Inflammatory macrophage (primary cell): ENCODE measurements around the gene PIGK.

ENCODE experiments used
- DNase-seq, 2 donors: peaks; one replicate each; pipeline ENCODE4 v3.0.0-alpha.2; 2020 to 2022

Gene PIGK

GRCh38 chr1:77096496-77097255 lies 122.6 kb downstream of the PIGK start:
- DNase-seq, result no peak

GRCh38 chr1:77095236-77095635 lies 124.0 kb downstream of the PIGK start:
- no peak for DNase-seq

- DNase-seq, result no peak
Observed at GRCh38 chr1:77089756-77090155, 129.5 kb downstream of the PIGK start.

GRCh38 chr1:77085109-77085508 lies 134.1 kb downstream of the PIGK start:
- DNase-seq, result no peak

GRCh38 chr1:77084457-77084856 lies 134.8 kb downstream of the PIGK start:
- DNase-seq, result no peak

- DNase-seq, result no peak
Observed at GRCh38 chr1:77081834-77082233, 137.4 kb downstream of the PIGK start.

- peak in 1 of 2 donors; percentile 11 for DNase-seq
Observed at GRCh38 chr1:77076759-77077158, 142.5 kb downstream of the PIGK start.

- no peak for DNase-seq
Observed at GRCh38 chr1:77068013-77068412, 151.2 kb downstream of the PIGK start.

- no peak for DNase-seq
Observed at GRCh38 chr1:77065693-77066342, 153.4 kb downstream of the PIGK start.

- no peak for DNase-seq
Observed at GRCh38 chr1:77064246-77064645, 155.0 kb downstream of the PIGK start.

- DNase-seq, result no peak
Observed at GRCh38 chr1:77063118-77063517, 156.1 kb downstream of the PIGK start.

- no peak for DNase-seq
Observed at GRCh38 chr1:77061162-77061561, 158.1 kb downstream of the PIGK start.

GRCh38 chr1:77060000-77060399 lies 159.2 kb downstream of the PIGK start:
- DNase-seq, result peak; percentile 9 to 13

GRCh38 chr1:77057994-77058585 lies 161.1 kb downstream of the PIGK start:
- no peak for DNase-seq

GRCh38 chr1:77056525-77056924 lies 162.7 kb downstream of the PIGK start:
- DNase-seq, result no peak

- DNase-seq, result no peak
Observed at GRCh38 chr1:77051425-77051824, 167.8 kb downstream of the PIGK start.

GRCh38 chr1:77048615-77049005 lies 170.6 kb downstream of the PIGK start:
- peak in 1 of 2 donors; percentile 29 for DNase-seq

GRCh38 chr1:77047978-77048614 lies 171.1 kb downstream of the PIGK start:
- peak in 1 of 2 donors; percentile 6 for DNase-seq

GRCh38 chr1:77047575-77047974 lies 171.7 kb downstream of the PIGK start:
- DNase-seq, result no peak

GRCh38 chr1:77044133-77044849 lies 174.9 kb downstream of the PIGK start:
- no peak for DNase-seq

- DNase-seq, result peak; percentile 3 to 9
Observed at GRCh38 chr1:77040826-77041225, 178.4 kb downstream of the PIGK start.

- no peak for DNase-seq
Observed at GRCh38 chr1:77039739-77040138, 179.5 kb downstream of the PIGK start.

- no peak for DNase-seq
Observed at GRCh38 chr1:77039111-77039510, 180.1 kb downstream of the PIGK start.
